ENCODE measurements around the gene DPP10. TPM values are rescaled to one million over a fixed set of nuclear protein-coding genes. Genes with fewer than 3 reads are reported as not detected.

DPP10 gene
- total RNA-seq, 1 experiment from 2014 or later = not detected

- TF ChIP-seq EZH2phosphoT487 (IDR thresholded peaks at IDR 0.05; ENCODE audit: borderline replicate concordance, low read length) = no peak
- no peak for TF ChIP-seq CTCF (conservative IDR thresholded peaks at IDR 0.05; ENCODE audit: low read depth, low read length)
- TF ChIP-seq EZH2 (IDR thresholded peaks at IDR 0.05; ENCODE audit: low read length, unreplicated experiment) = no peak
- Histone ChIP-seq H4K20me1 (ENCODE audit: low read length) (no peaks in the 10 kb centered on the region), H3K79me2 (ENCODE audit: low read length) (no peaks in the 10 kb centered on the region), H3F3A (ENCODE audit: low read length, unreplicated experiment) (no peaks in the 10 kb centered on the region), H3K9ac (ENCODE audit: low read length) (no peak overlapping the region), H3K4me3 (ENCODE audit: low read length) (no peak overlapping the region), H3K27me3 (ENCODE audit: low read length) (no peaks in the 10 kb centered on the region), H3K36me3 (ENCODE audit: low read depth, low read length) (no peaks in the 10 kb centered on the region), H3K27ac (ENCODE audit: low read length) (no peak overlapping the region), H3K9me2 (replicated peaks; ENCODE audit: low read length) (no peaks in the 10 kb centered on the region), H2AFZ (ENCODE audit: low read length) (no peak overlapping the region), H3K4me1 (ENCODE audit: insufficient read depth, low read length) (no peaks in the 10 kb centered on the region), H3K9me3 (ENCODE audit: low read length) (no peaks in the 10 kb centered on the region), H3K4me2 (ENCODE audit: low read length) (no peak overlapping the region)
- BruUV-seq (replicated peaks) = no TSS peak
- intact Hi-C loops (cut with micrococcal nuclease) = no loop called here
- ATAC-seq (no peak), DNase-seq (no peak)
- POLR2A ChIA-PET (ENCODE audit: unreplicated experiment) = no interaction called here
- CTCF ChIA-PET = no interaction called here
Observed at GRCh38 chr2:115443539-115444185, 1001.2 kb downstream of the DPP10 start.

- Histone ChIP-seq H3K4me3 (ENCODE audit: low read length) (no peak overlapping the region), H3K4me2 (ENCODE audit: low read length) (no peak overlapping the region), H3K9me3 (ENCODE audit: low read length) (no peaks in the 10 kb centered on the region), H3F3A (ENCODE audit: low read length, unreplicated experiment) (no peaks in the 10 kb centered on the region), H3K27ac (ENCODE audit: low read length) (no peak overlapping the region), H3K79me2 (ENCODE audit: low read length) (no peaks in the 10 kb centered on the region), H4K20me1 (ENCODE audit: low read length) (no peaks in the 10 kb centered on the region), H2AFZ (ENCODE audit: low read length) (no peak overlapping the region), H3K9me2 (replicated peaks; ENCODE audit: low read length) (no peaks in the 10 kb centered on the region), H3K27me3 (ENCODE audit: low read length) (no peaks in the 10 kb centered on the region), H3K36me3 (ENCODE audit: low read depth, low read length) (no peaks in the 10 kb centered on the region), H3K9ac (ENCODE audit: low read length) (no peak overlapping the region), H3K4me1 (ENCODE audit: insufficient read depth, low read length) (no peaks in the 10 kb centered on the region)
- CTCF ChIA-PET = no interaction called here
- POLR2A ChIA-PET (ENCODE audit: unreplicated experiment) = no interaction called here
- BruUV-seq (replicated peaks) = no TSS peak
- intact Hi-C loops (cut with micrococcal nuclease) = no loop called here
- DNase-seq = no peak
- no peak for ATAC-seq
- TF ChIP-seq EZH2 (IDR thresholded peaks at IDR 0.05; ENCODE audit: low read length, unreplicated experiment) (no peak), CTCF (conservative IDR thresholded peaks at IDR 0.05; ENCODE audit: low read depth, low read length) (no peak), EZH2phosphoT487 (IDR thresholded peaks at IDR 0.05; ENCODE audit: borderline replicate concordance, low read length) (no peak)
Observed at GRCh38 chr2:115460008-115460407, 1017.6 kb downstream of the DPP10 start.

GRCh38 chr2:115480741-115481140 lies 1038.3 kb downstream of the DPP10 start:
- Histone ChIP-seq H2AFZ (ENCODE audit: low read length) (no peak overlapping the region), H3K4me3 (ENCODE audit: low read length) (no peak overlapping the region), H3K27ac (ENCODE audit: low read length) (no peak overlapping the region), H4K20me1 (ENCODE audit: low read length) (no peaks in the 10 kb centered on the region), H3K27me3 (ENCODE audit: low read length) (no peaks in the 10 kb centered on the region), H3K4me2 (ENCODE audit: low read length) (no peak overlapping the region), H3K9ac (ENCODE audit: low read length) (no peak overlapping the region), H3K9me3 (ENCODE audit: low read length) (0 out of 2 replicates have a peak, but pooled peaks cover 15% of the 10 kb centered on the region), H3K36me3 (ENCODE audit: low read depth, low read length) (no peaks in the 10 kb centered on the region), H3F3A (ENCODE audit: low read length, unreplicated experiment) (no peaks in the 10 kb centered on the region), H3K4me1 (ENCODE audit: insufficient read depth, low read length) (no peaks in the 10 kb centered on the region), H3K79me2 (ENCODE audit: low read length) (no peaks in the 10 kb centered on the region), H3K9me2 (replicated peaks; ENCODE audit: low read length) (no peaks in the 10 kb centered on the region)
- no TSS peak for BruUV-seq (replicated peaks)
- CTCF ChIA-PET = no interaction called here
- intact Hi-C loops (cut with micrococcal nuclease) = no loop called here
- no peak for DNase-seq
- TF ChIP-seq EZH2 (IDR thresholded peaks at IDR 0.05; ENCODE audit: low read length, unreplicated experiment) = no peak
- TF ChIP-seq EZH2phosphoT487 (IDR thresholded peaks at IDR 0.05; ENCODE audit: borderline replicate concordance, low read length) = no peak
- TF ChIP-seq CTCF (conservative IDR thresholded peaks at IDR 0.05; ENCODE audit: low read depth, low read length) = no peak
- no peak for ATAC-seq
- POLR2A ChIA-PET (ENCODE audit: unreplicated experiment) = no interaction called here

Measured in PC-3 (cell line).